Progenitor cell of endocrine pancreas (in vitro differentiated cells): ENCODE results near the gene NKD1. TPM values are rescaled to one million over a fixed set of nuclear protein-coding genes. Genes with fewer than 3 reads are reported as not detected.

ENCODE experiments used
- DNase-seq: peaks from one replicate; pipeline ENCODE4 v3.0.0; 2021; ENCODE audit warnings: low spot score; ENCODE audit not compliant: unreplicated experiment
- H3K27ac Mint-ChIP-seq: 2 replicates; pipeline ENCODE4 v1.8.0; 2021; ENCODE audit warnings: mild to moderate bottlenecking, moderate library complexity, mixed read lengths
- H3K27me3 Mint-ChIP-seq: 2 replicates; pipeline ENCODE4 v1.8.0; 2021; ENCODE audit warnings: mixed read lengths
- H3K36me3 Mint-ChIP-seq: 2 replicates; pipeline ENCODE4 v1.8.0; 2022; ENCODE audit warnings: mixed read lengths; ENCODE audit not compliant: insufficient read depth
- H3K4me1 Mint-ChIP-seq: 2 replicates; pipeline ENCODE4 v1.8.0; 2021; ENCODE audit warnings: low read depth, mixed read lengths
- H3K4me3 Mint-ChIP-seq: 2 replicates; pipeline ENCODE4 v1.8.0; 2021; ENCODE audit warnings: low read depth, mild to moderate bottlenecking, moderate library complexity, mixed read lengths
- H3K9me3 Mint-ChIP-seq: 2 replicates; pipeline ENCODE4 v1.8.0; 2021; ENCODE audit warnings: low read depth, mixed read lengths
- CTCF ChIP-seq: fragments of 200-600 bp; sonication (generic); IDR thresholded peaks from one replicate; pipeline ENCODE4 v1.5.0; 2021; ENCODE audit warnings: antibody characterized with exemption, mild to moderate bottlenecking; ENCODE audit not compliant: unreplicated experiment
- total RNA-seq: library from RNA; stranded (reverse); gene quantifications from 2 replicates; pipeline ENCODE4 v1.2.1, GENCODE V29; 2021

NKD1 gene
- total RNA-seq, 1 donor from 2014 or later: 3.0 TPM

- no peak overlapping the region for H3K4me3 Mint-ChIP-seq
- peaks cover 6% of the 10 kb centered on the region for H3K4me1 Mint-ChIP-seq
- no peaks in the 10 kb centered on the region for H3K9me3 Mint-ChIP-seq
- no peaks in the 10 kb centered on the region for H3K27me3 Mint-ChIP-seq
- TF ChIP-seq CTCF: no peak
- H3K36me3 Mint-ChIP-seq: no peaks in the 10 kb centered on the region
- no peak overlapping the region for H3K27ac Mint-ChIP-seq
- DNase-seq: no peak
Measured at GRCh38 chr16:50634947-50635346, 86.8 kb downstream of the NKD1 start.

DNA sequence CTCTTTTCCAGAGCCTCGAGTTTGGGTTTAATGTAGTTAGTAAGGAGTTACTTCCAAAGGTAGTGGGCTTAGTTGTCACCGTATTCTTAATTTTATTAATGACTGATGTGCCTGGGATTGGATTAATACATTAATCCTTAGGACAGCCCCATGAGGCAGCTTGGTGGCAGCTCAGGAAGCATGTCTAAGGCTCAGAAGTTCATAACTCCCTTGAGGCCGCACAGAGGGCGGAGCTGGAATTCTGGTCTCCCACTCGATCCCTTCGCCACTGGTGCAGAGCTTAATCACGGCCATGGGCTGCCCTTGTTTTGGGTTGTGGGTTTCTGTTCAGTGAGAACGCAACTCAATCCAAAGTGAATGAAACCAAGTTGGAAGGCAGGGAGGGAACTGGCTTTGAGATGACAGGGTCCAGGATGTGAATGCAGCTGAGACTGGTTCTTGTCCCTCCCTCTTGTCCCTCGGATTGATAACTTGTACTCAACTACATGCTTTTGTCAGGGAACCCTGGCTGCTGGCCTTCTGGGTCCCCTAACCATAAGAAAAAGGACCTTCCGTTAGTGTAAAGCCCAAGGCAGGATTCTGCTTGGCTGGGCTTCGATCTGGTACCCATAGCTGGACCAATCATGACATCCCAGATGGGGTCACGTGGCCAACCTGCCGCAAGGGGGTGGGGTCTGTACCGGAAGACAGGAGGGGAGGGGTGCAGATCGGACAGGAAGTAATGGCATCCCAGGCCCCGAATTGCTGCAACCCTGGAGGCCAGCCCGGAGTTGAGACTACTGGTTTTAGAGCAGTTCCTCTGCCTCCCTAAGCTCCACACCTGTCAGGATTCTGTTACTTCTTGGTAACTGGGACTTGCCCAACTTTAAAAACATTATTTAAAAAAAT, 87.6 kb downstream of the NKD1 start:
- H3K36me3 Mint-ChIP-seq: no peaks in the 10 kb centered on the region
- no peak overlapping the region for H3K4me3 Mint-ChIP-seq
- no peak for TF ChIP-seq CTCF
- no peaks in the 10 kb centered on the region for H3K9me3 Mint-ChIP-seq
- no peak overlapping the region for H3K27ac Mint-ChIP-seq
- no peaks in the 10 kb centered on the region for H3K27me3 Mint-ChIP-seq
- DNase-seq: no peak
- peaks cover 6% of the 10 kb centered on the region for H3K4me1 Mint-ChIP-seq

DNA sequence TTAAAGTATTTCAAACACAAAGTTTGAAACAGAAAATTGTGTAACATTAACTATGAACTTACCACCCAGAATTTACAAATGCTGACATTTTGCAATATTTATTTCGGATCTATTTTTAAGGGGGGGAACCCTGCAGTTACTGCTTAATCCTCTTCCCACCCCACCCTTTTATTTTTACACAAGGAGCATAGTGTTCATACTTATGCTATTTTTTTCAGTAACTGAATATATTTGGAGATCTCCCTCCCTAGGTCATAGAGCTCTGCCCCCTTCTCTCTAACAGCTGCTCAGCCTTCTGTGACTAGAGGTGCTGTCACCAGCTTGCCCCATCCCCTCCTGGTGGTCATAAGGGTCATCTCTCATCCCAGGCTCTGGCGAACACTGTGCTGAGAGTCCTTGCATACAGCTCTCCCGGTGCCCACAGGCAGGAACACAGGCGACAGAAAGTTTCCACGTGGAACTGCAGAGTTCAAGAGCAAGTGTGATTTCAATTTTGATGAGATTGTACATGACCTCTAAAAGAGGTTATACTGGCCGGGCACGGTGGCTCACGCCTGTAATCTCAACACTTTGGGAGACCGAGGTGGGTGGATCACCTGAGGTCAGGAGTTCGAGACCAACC, 88.7 kb downstream of the NKD1 start:
- Mint-ChIP-seq H3K36me3 (no peaks in the 10 kb centered on the region), H3K9me3 (no peaks in the 10 kb centered on the region)
- TF ChIP-seq CTCF: no peak

GRCh38 chr16:50637716-50638602, 89.8 kb downstream of the NKD1 start:
- Mint-ChIP-seq H3K4me1 (no peaks in the 10 kb centered on the region), H3K36me3 (no peaks in the 10 kb centered on the region), H3K27ac (no peak overlapping the region), H3K9me3 (no peaks in the 10 kb centered on the region), H3K27me3 (no peaks in the 10 kb centered on the region), H3K4me3 (no peak overlapping the region)
- no peak for DNase-seq
- no peak for TF ChIP-seq CTCF

More for the DNA sequence above, 88.7 kb downstream of the NKD1 start:
- no peak for DNase-seq
- Mint-ChIP-seq H3K27ac (no peak overlapping the region), H3K27me3 (no peaks in the 10 kb centered on the region), H3K4me3 (no peak overlapping the region), H3K4me1 (no peaks in the 10 kb centered on the region)
